GM12878 (cell line): ENCODE measurements around the gene UMAD1. TPM values are rescaled to one million over a fixed set of nuclear protein-coding genes. Genes with fewer than 3 reads are reported as not detected.

Source experiments
- BMI1 ChIP-seq: fragments of 450-650 bp; IDR thresholded peaks from 2 replicates; pipeline ENCODE4 v1.6.1; 2016; ENCODE audit warnings: mild to moderate bottlenecking, moderate library complexity, borderline replicate concordance
- CBX3 ChIP-seq: fragments of 200-600 bp; sonication (generic); IDR thresholded peaks from 2 replicates; pipeline ENCODE4 v1.6.1; 2016; ENCODE audit warnings: low read depth, borderline replicate concordance
- DPF2 ChIP-seq: fragments of 450-650 bp; IDR thresholded peaks from 2 replicates; pipeline ENCODE4 v1.6.1; 2017; ENCODE audit warnings: mild to moderate bottlenecking
- EGR1 ChIP-seq, 2 experiments: IDR thresholded peaks; 1 replicate in 1 of 2; 2 replicates in 1 of 2; pipeline ENCODE4 v1.6.1; 2011 to 2012; ENCODE audit warnings: low read depth in 2 of 2, low read length in 2 of 2, borderline replicate concordance in 1 of 2, mild to moderate bottlenecking in 1 of 2, moderate library complexity in 1 of 2
- FOS ChIP-seq: IDR thresholded peaks from 3 replicates; pipeline ENCODE4 v1.6.1; 2011; ENCODE audit warnings: borderline replicate concordance; ENCODE audit not compliant: insufficient read length; ENCODE audit errors: extremely low read depth
- GATAD2B ChIP-seq: fragments of 450-650 bp; conservative IDR thresholded peaks from 2 replicates; pipeline ENCODE4 v1.6.1; 2017; ENCODE audit warnings: low read depth, mild to moderate bottlenecking, moderate library complexity
- IKZF1 ChIP-seq: fragments of 450-650 bp; conservative IDR thresholded peaks from 2 replicates; pipeline ENCODE4 v1.6.1; 2017; ENCODE audit warnings: antibody characterized with exemption, mild to moderate bottlenecking
- JUNB ChIP-seq: IDR thresholded peaks from 2 replicates; pipeline ENCODE4 v1.6.1; 2016; ENCODE audit warnings: antibody characterized with exemption, mild to moderate bottlenecking
- KAT2A ChIP-seq: conservative IDR thresholded peaks from 2 replicates; pipeline ENCODE4 v1.6.1; 2011; ENCODE audit warnings: low read depth, low read length; ENCODE audit not compliant: control insufficient read depth
- KLF5 ChIP-seq: fragments of 450-650 bp; IDR thresholded peaks from 2 replicates; pipeline ENCODE4 v1.6.1; 2014; ENCODE audit warnings: mild to moderate bottlenecking; ENCODE audit not compliant: partially characterized antibody
- LARP7 ChIP-seq: fragments of 450-650 bp; IDR thresholded peaks from 2 replicates; pipeline ENCODE4 v1.6.1; 2017; ENCODE audit warnings: mild to moderate bottlenecking
- POLR2A ChIP-seq: IDR thresholded peaks from 2 replicates; pipeline ENCODE4 v1.6.1; 2011; ENCODE audit warnings: low read depth, mild to moderate bottlenecking, low read length
- POLR2AphosphoS5 ChIP-seq: IDR thresholded peaks from 2 replicates; pipeline ENCODE4 v1.6.1; 2011; ENCODE audit warnings: mild to moderate bottlenecking, low read length, inconsistent platforms
- RAD21 ChIP-seq: IDR thresholded peaks from 2 replicates; pipeline ENCODE4 v1.6.1; 2011; ENCODE audit warnings: mild to moderate bottlenecking, low read depth, low read length, moderate library complexity; ENCODE audit not compliant: insufficient read depth
- STAT3 ChIP-seq: IDR thresholded peaks from 2 replicates; pipeline ENCODE4 v1.6.1; 2011; ENCODE audit warnings: low read depth, low read length, improper control_type of control experiment
- TAF1 ChIP-seq: IDR thresholded peaks from 2 replicates; pipeline ENCODE4 v1.6.1; 2011; ENCODE audit warnings: mild to moderate bottlenecking, low read depth, low read length, borderline replicate concordance
- ZSCAN29 ChIP-seq: fragments of 450-650 bp; IDR thresholded peaks from 2 replicates; pipeline ENCODE4 v1.6.1; 2017; ENCODE audit warnings: mild to moderate bottlenecking, moderate library complexity
- polyA plus RNA-seq, 11 experiments: library from polyadenylated mRNA; depleted of rRNA in 4 of 11; unstranded in 6 of 11; stranded (reverse) in 5 of 11; fragments of >200 nt; fragmentation: Nextera tagmentation in 4 of 11; fragmentation: Illumina TruSeq in 1 of 11; extraction: Ambion mirVana in 4 of 11; extraction: Trizol in 1 of 11; gene quantifications; 1 replicate in 1 of 11; 2 replicates in 10 of 11; pipeline versions ENCODE4 v1.2.1 to v1.2.3, GENCODE V29; 2011 to 2016; ENCODE audit warnings: inconsistent platforms in 2 of 11, missing spikeins in 2 of 11, low read depth in 1 of 11
- total RNA-seq, 4 experiments: library from RNA; depleted of rRNA in 3 of 4; stranded (reverse); fragments of >200 nt in 3 of 4; fragmentation: Illumina TruSeq in 1 of 4; extraction: Trizol in 1 of 4; gene quantifications; 2 replicates each; pipeline versions ENCODE4 v1.2.1 to v1.2.3, GENCODE V29; 2013 to 2021
- TF ChIP-seq, protein P1 (sequence below): fragments of 450-650 bp; IDR thresholded peaks from 2 replicates; pipeline ENCODE4 v1.6.1; 2017; ENCODE audit warnings: mild to moderate bottlenecking
- TF ChIP-seq, protein P2 (sequence below): fragments of 450-650 bp; formaldehyde crosslinking; IDR thresholded peaks from 2 replicates; pipeline ENCODE4 v1.4.0; 2020; ENCODE audit warnings: mild to moderate bottlenecking, moderate library complexity
- TF ChIP-seq, protein P3 (sequence below): IDR thresholded peaks from 2 replicates; pipeline ENCODE4 v1.6.1; 2011; ENCODE audit warnings: mild to moderate bottlenecking, low read depth, low read length, moderate library complexity; ENCODE audit not compliant: insufficient replicate concordance
- TF ChIP-seq, protein P4 (sequence below): fragments of 450-650 bp; IDR thresholded peaks from 2 replicates; pipeline ENCODE4 v1.6.1; 2018; ENCODE audit warnings: mild to moderate bottlenecking, low read depth, moderate library complexity; ENCODE audit not compliant: partially characterized antibody
- TF ChIP-seq, protein P5 (sequence below): IDR thresholded peaks from 2 replicates; pipeline ENCODE4 v1.6.1; 2012; ENCODE audit warnings: low read depth, low read length, improper control_type of control experiment

UMAD1 gene
- total and polyA plus RNA-seq, 10 of the 15 experiments (the other 5 are each of a cell fraction or from before 2014, with no cell fraction given), result 6.0 to 28.6 (median 9.3) TPM

DNA sequence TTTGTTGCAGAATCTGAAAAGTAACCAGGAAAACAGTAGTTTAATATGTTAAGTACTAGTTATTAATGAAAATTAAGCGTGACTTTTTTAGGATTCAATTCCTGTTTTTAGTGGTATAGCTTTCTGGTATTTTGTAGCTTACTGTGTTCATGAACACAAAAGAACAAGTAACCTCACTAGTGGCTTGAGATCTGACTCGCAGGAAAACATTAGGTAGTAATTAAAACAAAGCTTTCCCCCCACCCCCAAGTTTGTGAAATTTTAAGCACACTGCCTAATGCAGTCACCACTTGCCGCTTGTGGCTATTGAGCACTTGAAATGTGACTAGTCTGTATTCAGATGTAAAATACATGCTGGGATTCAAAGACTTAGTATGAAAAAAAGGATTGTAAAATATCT, 180.4 kb downstream of the UMAD1 start (continued):
- TF ChIP-seq DPF2 (peak; percentile 87), ZSCAN29 (peak; percentile 66; the same call in 1 of the 2 replicates), CBX3 (no peak), POLR2AphosphoS5 (no peak), BMI1 (peak; percentile 73), STAT3 (no peak), LARP7 (no peak), POLR2A (no peak), GATAD2B (peak; percentile 78), FOS (no peak), KLF5 (no peak), KAT2A (no peak), JUNB (peak; percentile 40), EGR1 (IDR thresholded peaks at IDR 0.05; ENCODE audit: borderline replicate concordance in 1 of 2, low read depth in 2 of 2, low read length in 2 of 2) (no peak), RAD21 (0 out of 2 replicates have a peak, but pooled peaks have one; percentile 24), IKZF1 (peak; percentile 75), TAF1 (no peak)
- TF ChIP-seq, protein P1, sequence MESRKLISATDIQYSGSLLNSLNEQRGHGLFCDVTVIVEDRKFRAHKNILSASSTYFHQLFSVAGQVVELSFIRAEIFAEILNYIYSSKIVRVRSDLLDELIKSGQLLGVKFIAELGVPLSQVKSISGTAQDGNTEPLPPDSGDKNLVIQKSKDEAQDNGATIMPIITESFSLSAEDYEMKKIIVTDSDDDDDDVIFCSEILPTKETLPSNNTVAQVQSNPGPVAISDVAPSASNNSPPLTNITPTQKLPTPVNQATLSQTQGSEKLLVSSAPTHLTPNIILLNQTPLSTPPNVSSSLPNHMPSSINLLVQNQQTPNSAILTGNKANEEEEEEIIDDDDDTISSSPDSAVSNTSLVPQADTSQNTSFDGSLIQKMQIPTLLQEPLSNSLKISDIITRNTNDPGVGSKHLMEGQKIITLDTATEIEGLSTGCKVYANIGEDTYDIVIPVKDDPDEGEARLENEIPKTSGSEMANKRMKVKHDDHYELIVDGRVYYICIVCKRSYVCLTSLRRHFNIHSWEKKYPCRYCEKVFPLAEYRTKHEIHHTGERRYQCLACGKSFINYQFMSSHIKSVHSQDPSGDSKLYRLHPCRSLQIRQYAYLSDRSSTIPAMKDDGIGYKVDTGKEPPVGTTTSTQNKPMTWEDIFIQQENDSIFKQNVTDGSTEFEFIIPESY, result no peak
- TF ChIP-seq, protein P2, sequence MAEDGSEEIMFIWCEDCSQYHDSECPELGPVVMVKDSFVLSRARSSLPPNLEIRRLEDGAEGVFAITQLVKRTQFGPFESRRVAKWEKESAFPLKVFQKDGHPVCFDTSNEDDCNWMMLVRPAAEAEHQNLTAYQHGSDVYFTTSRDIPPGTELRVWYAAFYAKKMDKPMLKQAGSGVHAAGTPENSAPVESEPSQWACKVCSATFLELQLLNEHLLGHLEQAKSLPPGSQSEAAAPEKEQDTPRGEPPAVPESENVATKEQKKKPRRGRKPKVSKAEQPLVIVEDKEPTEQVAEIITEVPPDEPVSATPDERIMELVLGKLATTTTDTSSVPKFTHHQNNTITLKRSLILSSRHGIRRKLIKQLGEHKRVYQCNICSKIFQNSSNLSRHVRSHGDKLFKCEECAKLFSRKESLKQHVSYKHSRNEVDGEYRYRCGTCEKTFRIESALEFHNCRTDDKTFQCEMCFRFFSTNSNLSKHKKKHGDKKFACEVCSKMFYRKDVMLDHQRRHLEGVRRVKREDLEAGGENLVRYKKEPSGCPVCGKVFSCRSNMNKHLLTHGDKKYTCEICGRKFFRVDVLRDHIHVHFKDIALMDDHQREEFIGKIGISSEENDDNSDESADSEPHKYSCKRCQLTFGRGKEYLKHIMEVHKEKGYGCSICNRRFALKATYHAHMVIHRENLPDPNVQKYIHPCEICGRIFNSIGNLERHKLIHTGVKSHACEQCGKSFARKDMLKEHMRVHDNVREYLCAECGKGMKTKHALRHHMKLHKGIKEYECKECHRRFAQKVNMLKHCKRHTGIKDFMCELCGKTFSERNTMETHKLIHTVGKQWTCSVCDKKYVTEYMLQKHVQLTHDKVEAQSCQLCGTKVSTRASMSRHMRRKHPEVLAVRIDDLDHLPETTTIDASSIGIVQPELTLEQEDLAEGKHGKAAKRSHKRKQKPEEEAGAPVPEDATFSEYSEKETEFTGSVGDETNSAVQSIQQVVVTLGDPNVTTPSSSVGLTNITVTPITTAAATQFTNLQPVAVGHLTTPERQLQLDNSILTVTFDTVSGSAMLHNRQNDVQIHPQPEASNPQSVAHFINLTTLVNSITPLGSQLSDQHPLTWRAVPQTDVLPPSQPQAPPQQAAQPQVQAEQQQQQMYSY (CRISPR knock-in tag), result no peak
- TF ChIP-seq, protein P3, sequence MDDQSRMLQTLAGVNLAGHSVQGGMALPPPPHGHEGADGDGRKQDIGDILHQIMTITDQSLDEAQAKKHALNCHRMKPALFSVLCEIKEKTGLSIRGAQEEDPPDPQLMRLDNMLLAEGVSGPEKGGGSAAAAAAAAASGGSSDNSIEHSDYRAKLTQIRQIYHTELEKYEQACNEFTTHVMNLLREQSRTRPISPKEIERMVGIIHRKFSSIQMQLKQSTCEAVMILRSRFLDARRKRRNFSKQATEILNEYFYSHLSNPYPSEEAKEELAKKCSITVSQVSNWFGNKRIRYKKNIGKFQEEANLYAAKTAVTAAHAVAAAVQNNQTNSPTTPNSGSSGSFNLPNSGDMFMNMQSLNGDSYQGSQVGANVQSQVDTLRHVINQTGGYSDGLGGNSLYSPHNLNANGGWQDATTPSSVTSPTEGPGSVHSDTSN, result no peak
- TF ChIP-seq, protein P4, sequence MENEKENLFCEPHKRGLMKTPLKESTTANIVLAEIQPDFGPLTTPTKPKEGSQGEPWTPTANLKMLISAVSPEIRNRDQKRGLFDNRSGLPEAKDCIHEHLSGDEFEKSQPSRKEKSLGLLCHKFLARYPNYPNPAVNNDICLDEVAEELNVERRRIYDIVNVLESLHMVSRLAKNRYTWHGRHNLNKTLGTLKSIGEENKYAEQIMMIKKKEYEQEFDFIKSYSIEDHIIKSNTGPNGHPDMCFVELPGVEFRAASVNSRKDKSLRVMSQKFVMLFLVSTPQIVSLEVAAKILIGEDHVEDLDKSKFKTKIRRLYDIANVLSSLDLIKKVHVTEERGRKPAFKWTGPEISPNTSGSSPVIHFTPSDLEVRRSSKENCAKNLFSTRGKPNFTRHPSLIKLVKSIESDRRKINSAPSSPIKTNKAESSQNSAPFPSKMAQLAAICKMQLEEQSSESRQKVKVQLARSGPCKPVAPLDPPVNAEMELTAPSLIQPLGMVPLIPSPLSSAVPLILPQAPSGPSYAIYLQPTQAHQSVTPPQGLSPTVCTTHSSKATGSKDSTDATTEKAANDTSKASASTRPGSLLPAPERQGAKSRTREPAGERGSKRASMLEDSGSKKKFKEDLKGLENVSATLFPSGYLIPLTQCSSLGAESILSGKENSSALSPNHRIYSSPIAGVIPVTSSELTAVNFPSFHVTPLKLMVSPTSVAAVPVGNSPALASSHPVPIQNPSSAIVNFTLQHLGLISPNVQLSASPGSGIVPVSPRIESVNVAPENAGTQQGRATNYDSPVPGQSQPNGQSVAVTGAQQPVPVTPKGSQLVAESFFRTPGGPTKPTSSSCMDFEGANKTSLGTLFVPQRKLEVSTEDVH, result no peak
- TF ChIP-seq, protein P5, sequence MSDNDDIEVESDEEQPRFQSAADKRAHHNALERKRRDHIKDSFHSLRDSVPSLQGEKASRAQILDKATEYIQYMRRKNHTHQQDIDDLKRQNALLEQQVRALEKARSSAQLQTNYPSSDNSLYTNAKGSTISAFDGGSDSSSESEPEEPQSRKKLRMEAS, result no peak
